HG03045 (cell line): ENCODE measurements around the gene SCAMP3.

Experiments
- ATAC-seq: cut with Tn5 transposase; IDR thresholded peaks from one replicate; pipeline ENCODE4 v1.9.1; 2021; ENCODE audit warnings: mild to moderate bottlenecking, moderate library complexity; ENCODE audit not compliant: unreplicated experiment

Gene SCAMP3

GRCh38 chr1:155207806-155208540 lies 54.2 kb downstream of the SCAMP3 start, which contains the start of gene THBS3:
THBS3 (minus strand) TSS chr1:155207897; CDS start chr1:155207876, 21 bp downstream.
- ATAC-seq, result no peak

- no peak for ATAC-seq
These were observed 55.0 kb downstream of the SCAMP3 start for GRCh38 chr1:155206891-155207805.
